GM10266 (cell line): ENCODE measurements around the gene MDC1.

Source experiments
- DNase-seq: peaks from one replicate; pipeline ENCODE4 v3.0.0; 2012; ENCODE audit errors: extremely low spot score
- TF ChIP-seq, protein P1 (sequence below): IDR thresholded peaks from 2 replicates; pipeline ENCODE4 v1.5.1; 2012; ENCODE audit warnings: mild to moderate bottlenecking, low read depth; ENCODE audit not compliant: control insufficient read depth, insufficient read depth; ENCODE audit errors: missing control alignments

The MDC1 gene

DNA sequence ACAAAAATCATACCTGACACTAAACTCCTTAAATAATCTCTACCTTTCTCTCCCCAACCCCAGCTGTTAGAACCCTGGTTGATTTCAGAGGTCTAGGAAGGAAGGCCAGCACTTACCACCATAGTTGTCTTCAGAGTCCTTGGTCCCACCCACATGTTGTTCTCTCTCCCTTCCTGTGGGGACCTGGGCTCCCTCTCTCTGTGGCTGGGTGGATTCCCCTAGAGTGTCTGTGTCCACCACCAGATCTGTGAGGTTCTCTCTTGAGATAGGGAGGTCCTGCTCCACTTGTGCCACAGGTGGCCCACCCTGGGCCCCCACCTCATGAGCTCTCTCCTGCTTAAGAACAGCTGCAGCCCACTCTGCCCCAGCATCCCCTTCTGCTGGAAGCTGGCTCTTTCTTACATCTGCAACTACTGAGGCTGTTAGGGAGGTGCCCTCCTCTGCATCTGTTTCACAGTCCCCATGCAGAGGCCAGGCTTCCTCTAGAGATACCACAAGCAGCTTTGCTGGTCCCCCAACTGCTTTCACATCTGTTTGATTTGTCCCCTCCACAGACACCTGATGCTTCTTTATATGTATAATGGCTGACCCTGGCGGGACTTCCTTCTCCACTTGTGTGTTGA is 5.2 kb downstream of the MDC1 start:
- no peak for DNase-seq

DNA sequence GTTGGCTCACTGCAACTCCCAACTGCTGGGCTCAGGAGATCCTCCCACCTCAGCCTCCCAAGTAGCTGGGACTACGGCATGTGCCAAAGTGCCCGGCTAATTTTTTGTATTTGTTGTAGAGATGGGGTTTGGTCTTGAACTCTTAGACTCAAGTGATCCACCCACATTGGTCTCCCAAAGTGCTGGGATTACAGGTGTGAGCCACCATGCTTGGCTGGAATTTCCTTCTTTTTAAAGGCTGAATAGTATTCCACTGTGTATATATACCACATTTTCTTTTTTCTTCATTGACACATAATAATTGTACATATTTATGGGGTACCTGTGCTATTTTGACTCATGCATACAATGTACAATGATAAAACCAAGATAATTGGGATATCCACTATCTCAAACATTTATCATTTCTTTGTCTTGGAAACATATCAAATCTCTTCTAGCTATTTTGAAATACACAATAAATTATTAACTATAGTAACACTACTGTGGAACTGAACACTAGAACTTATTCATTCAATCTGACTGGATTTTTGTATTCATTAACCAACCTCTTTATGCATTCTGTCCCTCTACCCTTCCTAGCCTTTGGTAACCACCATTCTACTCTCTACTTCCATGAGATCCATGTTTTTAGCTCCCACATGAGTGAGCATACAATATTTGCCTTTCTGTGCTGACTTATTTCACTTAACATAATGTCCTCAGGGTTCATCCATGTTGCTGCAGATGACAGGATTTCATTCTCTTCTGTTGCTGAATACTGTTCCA is 7.8 kb downstream of the MDC1 start:
- TF ChIP-seq, protein P1, sequence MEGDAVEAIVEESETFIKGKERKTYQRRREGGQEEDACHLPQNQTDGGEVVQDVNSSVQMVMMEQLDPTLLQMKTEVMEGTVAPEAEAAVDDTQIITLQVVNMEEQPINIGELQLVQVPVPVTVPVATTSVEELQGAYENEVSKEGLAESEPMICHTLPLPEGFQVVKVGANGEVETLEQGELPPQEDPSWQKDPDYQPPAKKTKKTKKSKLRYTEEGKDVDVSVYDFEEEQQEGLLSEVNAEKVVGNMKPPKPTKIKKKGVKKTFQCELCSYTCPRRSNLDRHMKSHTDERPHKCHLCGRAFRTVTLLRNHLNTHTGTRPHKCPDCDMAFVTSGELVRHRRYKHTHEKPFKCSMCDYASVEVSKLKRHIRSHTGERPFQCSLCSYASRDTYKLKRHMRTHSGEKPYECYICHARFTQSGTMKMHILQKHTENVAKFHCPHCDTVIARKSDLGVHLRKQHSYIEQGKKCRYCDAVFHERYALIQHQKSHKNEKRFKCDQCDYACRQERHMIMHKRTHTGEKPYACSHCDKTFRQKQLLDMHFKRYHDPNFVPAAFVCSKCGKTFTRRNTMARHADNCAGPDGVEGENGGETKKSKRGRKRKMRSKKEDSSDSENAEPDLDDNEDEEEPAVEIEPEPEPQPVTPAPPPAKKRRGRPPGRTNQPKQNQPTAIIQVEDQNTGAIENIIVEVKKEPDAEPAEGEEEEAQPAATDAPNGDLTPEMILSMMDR: no peak
- DNase-seq: no peak

More for the DNA sequence above, 5.2 kb downstream of the MDC1 start:
- TF ChIP-seq, protein P1: no peak

DNA sequence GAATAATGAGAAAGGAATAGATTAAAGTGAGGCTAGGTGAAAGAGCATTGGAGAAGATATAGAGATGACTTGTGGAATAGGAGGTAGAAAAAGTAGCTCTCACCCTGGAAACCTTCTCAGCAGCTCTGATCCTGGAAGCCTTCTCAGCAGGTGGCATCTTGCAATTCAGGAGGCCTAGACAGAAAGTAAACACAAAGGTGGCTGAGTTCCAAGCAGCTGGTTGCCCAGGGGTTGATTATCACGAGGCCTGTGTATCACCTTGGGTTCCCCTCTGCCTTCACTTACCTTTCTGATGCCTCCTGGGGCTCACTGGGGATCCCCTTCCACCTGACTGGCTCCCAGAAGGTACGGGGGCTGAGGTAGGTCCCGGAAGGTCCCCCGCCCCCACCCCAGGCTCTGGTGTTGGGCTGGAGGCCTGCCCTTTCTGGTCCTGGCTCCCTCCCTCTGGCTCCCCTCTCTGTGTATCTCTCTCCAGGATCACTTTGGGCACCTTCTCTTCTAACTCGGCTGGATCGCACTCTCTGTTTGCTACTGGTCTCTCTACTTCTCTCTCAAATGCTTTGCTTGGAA is 9.7 kb downstream of the MDC1 start:
- TF ChIP-seq, protein P1: no peak
- no peak for DNase-seq

- DNase-seq: no peak
- TF ChIP-seq, protein P1: no peak
Measured at GRCh38 chr6:30705620-30706019, 11.5 kb downstream of the MDC1 start.

- TF ChIP-seq, protein P1: no peak
- DNase-seq: no peak
Measured at GRCh38 chr6:30703821-30704220, 13.3 kb downstream of the MDC1 start.

- TF ChIP-seq, protein P1: no peak
Measured at GRCh38 chr6:30703011-30703410, 14.1 kb downstream of the MDC1 start.

DNA sequence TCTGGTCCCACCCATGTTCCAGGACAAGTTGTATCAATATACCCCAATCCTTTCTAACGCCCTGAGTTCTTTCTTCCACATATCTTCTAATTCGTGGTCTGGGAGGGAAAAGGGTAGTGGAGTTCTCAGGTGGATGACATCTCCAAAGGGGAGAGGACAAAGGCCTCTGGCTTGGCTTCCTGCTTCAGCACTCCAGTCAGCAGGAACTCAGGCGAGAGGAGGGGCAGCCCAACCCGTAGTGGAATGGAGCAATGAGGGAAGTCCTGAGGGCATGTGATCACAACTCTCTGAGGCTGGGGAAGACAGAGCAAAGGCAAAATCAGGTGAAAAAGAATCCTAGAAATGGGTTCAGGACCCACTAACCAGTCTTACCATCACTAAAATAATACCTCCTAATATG is 16.7 kb downstream of the MDC1 start:
- TF ChIP-seq, protein P1: no peak

More at GRCh38 chr6:30703011-30703410, 14.1 kb downstream of the MDC1 start:
- DNase-seq: no peak

More for the DNA sequence above, 16.7 kb downstream of the MDC1 start:
- no peak for DNase-seq
